Measurements from ENCODE around the gene TFCP2L1. TPM values are rescaled to one million over a fixed set of nuclear protein-coding genes. Genes with fewer than 3 reads are reported as not detected.

Gene TFCP2L1
- total RNA-seq, 1 donor from 2014 or later = not detected

DNA sequence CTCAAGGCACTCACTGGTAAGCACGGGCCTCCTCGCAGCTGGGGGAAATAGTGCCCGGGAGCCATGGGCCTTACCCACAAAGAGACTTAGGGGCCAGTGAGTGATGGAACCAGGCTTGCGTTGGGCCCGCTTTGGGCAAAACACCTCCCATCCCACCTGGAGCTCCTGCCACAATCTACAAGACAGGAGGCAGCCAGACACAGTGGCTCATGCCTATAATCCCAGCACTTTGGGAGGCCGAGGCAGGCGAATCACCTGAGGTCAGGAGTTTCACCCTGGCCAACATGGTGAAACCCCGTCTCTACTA lies 88.2 kb downstream of the TFCP2L1 start:
- no peak overlapping the region for H3K27ac Mint-ChIP-seq (ENCODE audit: unreplicated experiment)
- no peaks in the 10 kb centered on the region for H3K9me3 Mint-ChIP-seq
- DNase-seq (ENCODE audit: low read depth, low spot score) = no peak
- no peaks in the 10 kb centered on the region for H3K36me3 Mint-ChIP-seq (ENCODE audit: low read depth)
- H3K4me3 Mint-ChIP-seq = no peak overlapping the region
- H3K27me3 Mint-ChIP-seq (ENCODE audit: low read depth) = no peaks in the 10 kb centered on the region
- TF ChIP-seq, protein P1, sequence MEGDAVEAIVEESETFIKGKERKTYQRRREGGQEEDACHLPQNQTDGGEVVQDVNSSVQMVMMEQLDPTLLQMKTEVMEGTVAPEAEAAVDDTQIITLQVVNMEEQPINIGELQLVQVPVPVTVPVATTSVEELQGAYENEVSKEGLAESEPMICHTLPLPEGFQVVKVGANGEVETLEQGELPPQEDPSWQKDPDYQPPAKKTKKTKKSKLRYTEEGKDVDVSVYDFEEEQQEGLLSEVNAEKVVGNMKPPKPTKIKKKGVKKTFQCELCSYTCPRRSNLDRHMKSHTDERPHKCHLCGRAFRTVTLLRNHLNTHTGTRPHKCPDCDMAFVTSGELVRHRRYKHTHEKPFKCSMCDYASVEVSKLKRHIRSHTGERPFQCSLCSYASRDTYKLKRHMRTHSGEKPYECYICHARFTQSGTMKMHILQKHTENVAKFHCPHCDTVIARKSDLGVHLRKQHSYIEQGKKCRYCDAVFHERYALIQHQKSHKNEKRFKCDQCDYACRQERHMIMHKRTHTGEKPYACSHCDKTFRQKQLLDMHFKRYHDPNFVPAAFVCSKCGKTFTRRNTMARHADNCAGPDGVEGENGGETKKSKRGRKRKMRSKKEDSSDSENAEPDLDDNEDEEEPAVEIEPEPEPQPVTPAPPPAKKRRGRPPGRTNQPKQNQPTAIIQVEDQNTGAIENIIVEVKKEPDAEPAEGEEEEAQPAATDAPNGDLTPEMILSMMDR (conservative IDR thresholded peaks at IDR 0.05) = no peak
- peaks cover 4% of the 10 kb centered on the region for H3K4me1 Mint-ChIP-seq

- Mint-ChIP-seq H3K27ac (ENCODE audit: unreplicated experiment) (no peak overlapping the region), H3K27me3 (ENCODE audit: low read depth) (no peaks in the 10 kb centered on the region), H3K4me3 (no peak overlapping the region), H3K36me3 (ENCODE audit: low read depth) (no peaks in the 10 kb centered on the region), H3K9me3 (no peaks in the 10 kb centered on the region), H3K4me1 (peaks cover 4% of the 10 kb centered on the region)
- no peak for DNase-seq (ENCODE audit: low read depth, low spot score)
- TF ChIP-seq, protein P1 (conservative IDR thresholded peaks at IDR 0.05) = no peak
These were observed 88.7 kb downstream of the TFCP2L1 start for GRCh38 chr2:121196132-121196848.

DNA sequence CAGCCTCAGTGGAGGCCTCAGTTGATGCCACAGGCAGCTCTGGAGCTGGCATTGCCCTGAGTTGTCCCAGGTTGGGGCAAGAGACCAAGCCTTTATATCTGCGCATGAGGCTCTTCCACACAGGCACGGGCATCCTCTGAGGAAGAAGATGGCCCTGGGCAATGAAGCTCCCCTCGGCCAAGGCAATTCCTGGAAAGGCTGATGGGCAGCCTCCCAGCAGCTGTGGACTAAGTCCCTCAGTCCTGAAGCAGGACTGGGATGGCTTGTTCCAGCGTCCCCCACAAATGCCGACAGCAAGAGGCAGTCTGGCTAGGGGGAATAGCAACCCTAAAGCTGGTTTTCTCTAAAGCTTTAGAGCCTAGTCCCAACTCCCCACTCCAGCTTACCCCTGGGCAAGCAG lies 90.0 kb downstream of the TFCP2L1 start:
- H3K27me3 Mint-ChIP-seq (ENCODE audit: low read depth) = no peaks in the 10 kb centered on the region
- DNase-seq (ENCODE audit: low read depth, low spot score) = no peak
- peaks cover 4% of the 10 kb centered on the region for H3K4me1 Mint-ChIP-seq

DNA sequence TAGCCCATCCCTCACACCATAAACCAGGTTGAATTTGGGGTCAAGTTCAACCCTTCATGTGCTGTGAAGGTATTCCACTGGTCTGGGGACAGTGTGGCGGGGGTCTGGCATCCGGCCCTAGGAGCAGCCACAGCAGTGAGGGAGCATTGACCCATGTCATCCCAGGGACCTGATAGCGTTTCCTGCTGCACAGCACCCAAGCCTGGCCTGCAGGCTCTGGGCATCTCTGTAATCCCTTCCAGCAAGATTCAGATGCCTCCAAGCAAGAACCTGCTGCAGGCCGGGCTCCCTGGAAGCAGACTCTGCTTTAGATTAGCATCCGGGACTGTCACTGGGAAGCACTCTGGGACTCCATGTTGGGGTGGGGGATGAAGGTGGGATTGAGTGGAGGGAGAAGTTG lies 90.4 kb downstream of the TFCP2L1 start:
- DNase-seq (ENCODE audit: low read depth, low spot score) = no peak
- H3K4me1 Mint-ChIP-seq = peaks cover 4% of the 10 kb centered on the region
- no peaks in the 10 kb centered on the region for H3K36me3 Mint-ChIP-seq (ENCODE audit: low read depth)
- H3K27me3 Mint-ChIP-seq (ENCODE audit: low read depth) = no peaks in the 10 kb centered on the region
- no peak overlapping the region for H3K4me3 Mint-ChIP-seq
- TF ChIP-seq, protein P1 (conservative IDR thresholded peaks at IDR 0.05) = no peak
- H3K27ac Mint-ChIP-seq (ENCODE audit: unreplicated experiment) = no peak overlapping the region
- no peaks in the 10 kb centered on the region for H3K9me3 Mint-ChIP-seq

More for the DNA sequence above, 90.0 kb downstream of the TFCP2L1 start:
- no peaks in the 10 kb centered on the region for H3K9me3 Mint-ChIP-seq
- H3K4me3 Mint-ChIP-seq = no peak overlapping the region
- TF ChIP-seq, protein P1 (conservative IDR thresholded peaks at IDR 0.05) = no peak
- H3K36me3 Mint-ChIP-seq (ENCODE audit: low read depth) = no peaks in the 10 kb centered on the region
- no peak overlapping the region for H3K27ac Mint-ChIP-seq (ENCODE audit: unreplicated experiment)

DNA sequence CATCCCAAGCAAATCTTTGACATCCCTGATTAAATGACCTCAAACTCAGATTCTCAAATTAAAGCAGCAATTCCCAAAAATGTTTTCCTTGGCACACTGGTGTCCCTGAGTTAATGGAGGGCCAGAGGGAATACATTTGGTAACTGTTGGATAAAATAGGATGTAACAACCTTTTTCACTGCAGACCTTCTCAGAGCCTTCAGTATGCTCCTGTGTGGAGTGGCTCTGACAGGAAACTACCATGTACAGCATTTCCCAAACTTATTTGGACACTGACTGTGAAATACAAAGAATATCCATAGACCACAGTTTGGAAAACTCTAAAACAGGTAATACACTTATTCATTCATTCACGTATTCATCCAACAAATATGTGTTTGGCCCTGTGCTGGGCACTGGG lies 91.8 kb downstream of the TFCP2L1 start:
- Mint-ChIP-seq H3K27ac (ENCODE audit: unreplicated experiment) (no peak overlapping the region), H3K9me3 (no peaks in the 10 kb centered on the region), H3K4me3 (no peak overlapping the region), H3K4me1 (peaks cover 4% of the 10 kb centered on the region), H3K27me3 (ENCODE audit: low read depth) (no peaks in the 10 kb centered on the region), H3K36me3 (ENCODE audit: low read depth) (no peaks in the 10 kb centered on the region)
- TF ChIP-seq, protein P1 (conservative IDR thresholded peaks at IDR 0.05) = no peak
- DNase-seq (ENCODE audit: low read depth, low spot score) = no peak
